Parathyroid adenoma (tissue), 2 donors: Measurements from ENCODE around the gene CASP7.

Experiments used
- H2AFZ ChIP-seq: fragments of 300-600 bp; sonication (generic); one replicate; pipeline ENCODE4 v1.7.0; 2017; ENCODE audit warnings: antibody characterized with exemption, mild to moderate bottlenecking
- H3K27ac ChIP-seq: fragments of 300-600 bp; sonication (generic); one replicate; pipeline ENCODE4 v1.7.0; 2017
- H3K27me3 ChIP-seq: fragments of 300-600 bp; sonication (generic); one replicate; pipeline ENCODE4 v1.7.0; 2017; ENCODE audit warnings: low read length; ENCODE audit not compliant: control insufficient read depth, insufficient read depth
- H3K36me3 ChIP-seq: fragments of 300-600 bp; sonication (generic); one replicate; pipeline ENCODE4 v1.7.0; 2017; ENCODE audit warnings: low read length; ENCODE audit not compliant: control insufficient read depth, insufficient read depth
- H3K4me1 ChIP-seq: fragments of 300-600 bp; sonication (generic); one replicate; pipeline ENCODE4 v1.7.0; 2017; ENCODE audit warnings: control low read depth
- H3K4me2 ChIP-seq: fragments of 300-600 bp; sonication (generic); one replicate; pipeline ENCODE4 v1.7.0; 2017; ENCODE audit warnings: low read length
- H3K4me3 ChIP-seq: fragments of 300-600 bp; sonication (generic); one replicate; pipeline ENCODE4 v1.7.0; 2017; ENCODE audit warnings: low read depth, low read length
- H3K79me2 ChIP-seq: fragments of 300-600 bp; sonication (generic); one replicate; pipeline ENCODE4 v1.7.0; 2017; ENCODE audit warnings: control low read depth
- H3K9ac ChIP-seq: fragments of 300-600 bp; sonication (generic); one replicate; pipeline ENCODE4 v1.7.0; 2017; ENCODE audit warnings: mild to moderate bottlenecking
- H3K9me3 ChIP-seq: fragments of 300-600 bp; sonication (generic); one replicate; pipeline ENCODE4 v1.7.0; 2017; ENCODE audit warnings: low read length; ENCODE audit not compliant: control insufficient read depth
- CTCF ChIP-seq: fragments of 300-600 bp; sonication (generic); IDR thresholded peaks from one replicate; pipeline ENCODE4 v1.7.0; 2017; ENCODE audit warnings: antibody characterized with exemption, mild to moderate bottlenecking
- donor health status: primary hyperparathyroidism.

CASP7 gene

DNA sequence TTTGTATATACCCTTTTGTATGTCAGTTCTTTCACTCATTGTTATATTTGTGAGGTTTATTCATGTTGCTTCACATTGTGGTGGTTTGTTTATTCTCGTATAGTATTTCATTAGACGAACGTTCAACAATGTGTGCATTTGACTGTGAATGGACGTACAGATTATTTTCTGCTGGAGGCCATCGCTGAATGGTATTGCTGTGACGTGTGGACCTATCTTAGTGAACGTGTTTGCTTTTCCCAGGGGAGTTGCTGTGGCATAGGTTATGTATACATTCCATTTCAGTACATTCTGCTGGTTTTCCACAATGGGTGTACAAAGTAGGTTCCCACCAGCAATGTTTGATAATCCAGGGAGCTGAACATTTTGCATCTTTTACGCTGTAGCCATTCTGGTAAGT is 40.7 kb downstream of the CASP7 start:
- Histone ChIP-seq H3K27ac (no peak overlapping the region), H3K36me3 (no peaks in the 10 kb centered on the region)

GRCh38 chr10:113732160-113732881 is 52.6 kb downstream of the CASP7 start:
- no peaks in the 10 kb centered on the region for H3K79me2 ChIP-seq
- H3K9me3 ChIP-seq: no peaks in the 10 kb centered on the region
- H2AFZ ChIP-seq: no peak overlapping the region
- no peak overlapping the region for H3K4me2 ChIP-seq
- H3K4me1 ChIP-seq: no peaks in the 10 kb centered on the region
- no peak overlapping the region for H3K9ac ChIP-seq
- H3K36me3 ChIP-seq: no peaks in the 10 kb centered on the region
- H3K27me3 ChIP-seq: no peaks in the 10 kb centered on the region
- TF ChIP-seq CTCF: no peak
- H3K4me3 ChIP-seq: no peak overlapping the region
- no peak overlapping the region for H3K27ac ChIP-seq

More for the DNA sequence above, 40.7 kb downstream of the CASP7 start:
- Histone ChIP-seq H3K4me3 (no peak overlapping the region), H2AFZ (no peak overlapping the region), H3K79me2 (no peaks in the 10 kb centered on the region), H3K4me1 (no peaks in the 10 kb centered on the region), H3K27me3 (no peaks in the 10 kb centered on the region), H3K9ac (no peak overlapping the region), H3K4me2 (no peak overlapping the region), H3K9me3 (no peaks in the 10 kb centered on the region)
- TF ChIP-seq CTCF: no peak

DNA sequence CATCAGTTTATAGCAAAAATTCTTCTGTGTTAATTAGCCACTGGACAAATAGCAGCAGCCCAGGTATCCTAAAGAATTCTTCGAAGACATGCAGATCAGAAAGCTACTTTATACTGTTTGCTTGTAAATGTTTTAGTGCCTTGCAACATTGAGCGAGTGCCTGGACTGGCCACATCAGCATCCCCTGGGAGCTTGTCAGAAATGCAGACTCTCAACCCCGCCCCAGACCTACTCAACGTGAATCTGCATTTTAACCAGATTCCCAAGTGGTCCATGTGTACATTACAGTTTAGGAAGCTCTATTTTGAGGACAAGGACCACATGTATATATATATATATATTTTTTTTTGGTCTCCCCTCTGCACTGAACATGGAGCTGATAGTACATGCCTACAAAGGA is 53.3 kb downstream of the CASP7 start:
- Histone ChIP-seq H3K9me3 (no peaks in the 10 kb centered on the region), H3K4me2 (no peak overlapping the region), H3K79me2 (no peaks in the 10 kb centered on the region), H3K27ac (no peak overlapping the region), H3K36me3 (no peaks in the 10 kb centered on the region), H3K27me3 (no peaks in the 10 kb centered on the region), H2AFZ (no peak overlapping the region), H3K4me3 (no peak overlapping the region), H3K9ac (no peak overlapping the region), H3K4me1 (no peaks in the 10 kb centered on the region)
- no peak for TF ChIP-seq CTCF

DNA sequence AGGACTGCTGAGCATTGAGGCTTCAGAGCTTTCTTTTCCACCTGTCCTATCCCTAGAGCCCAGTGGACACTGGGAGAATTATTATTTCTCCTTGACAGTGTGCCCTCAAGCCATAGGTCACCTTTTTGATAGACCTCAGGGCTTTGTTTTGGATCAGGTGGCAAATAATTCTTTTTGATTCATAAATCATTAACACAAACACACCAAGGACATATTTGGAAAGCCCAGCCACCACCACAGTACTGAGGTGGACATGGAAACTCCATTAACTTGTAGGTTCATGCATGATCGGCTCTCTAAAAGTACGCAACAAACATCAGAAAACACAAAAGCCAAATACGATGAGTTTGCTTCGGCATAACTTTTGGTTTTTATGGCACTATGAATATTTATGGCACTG is 53.9 kb downstream of the CASP7 start:
- H3K9ac ChIP-seq: no peak overlapping the region
- H3K4me1 ChIP-seq: no peaks in the 10 kb centered on the region

More for the DNA sequence above, 53.9 kb downstream of the CASP7 start:
- Histone ChIP-seq H3K79me2 (no peaks in the 10 kb centered on the region), H3K36me3 (no peaks in the 10 kb centered on the region), H3K9me3 (no peaks in the 10 kb centered on the region), H3K27ac (no peak overlapping the region), H2AFZ (no peak overlapping the region), H3K27me3 (no peaks in the 10 kb centered on the region), H3K4me2 (no peak overlapping the region), H3K4me3 (no peak overlapping the region)
- no peak for TF ChIP-seq CTCF
